ENCODE results near the gene ATG12. TPM values are rescaled to one million over a fixed set of nuclear protein-coding genes. Genes with fewer than 3 reads are reported as not detected.

Gene ATG12
- total RNA-seq, 4 donors from 2014 or later, result 22.8 to 52.5 (median 24.7) TPM

DNA sequence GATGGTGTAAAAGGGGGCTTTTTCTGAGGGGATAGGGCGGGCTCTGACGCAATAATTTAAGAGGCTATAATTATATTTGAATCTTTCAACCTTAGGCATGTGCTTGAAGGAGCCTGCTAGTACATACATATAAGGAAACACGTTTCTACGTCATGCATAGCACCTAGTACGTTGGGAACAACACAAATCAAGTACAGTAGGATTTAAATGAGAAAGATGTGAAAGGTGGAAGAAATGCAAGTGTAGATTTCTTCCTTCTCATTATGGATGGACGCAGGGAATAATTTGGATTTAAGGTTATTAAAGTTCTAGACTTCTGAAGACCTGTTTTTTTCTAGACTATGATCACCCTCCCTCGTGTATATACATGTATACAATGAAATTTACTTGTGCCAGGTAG, 24.0 kb downstream of the ATG12 start:
- no peak overlapping the region for H3K4me3 ChIP-seq
- no peak overlapping the region for H3K27ac ChIP-seq
- WGBS, result 83% methylated on average over 7 of the region's 7 CpGs
- H3K4me1 ChIP-seq, result peaks cover 20% of the 10 kb centered on the region
- no peaks in the 10 kb centered on the region for H3K9me3 ChIP-seq
- no peak for DNase-seq (ENCODE audit: low spot score in 2 of 2)
- TF ChIP-seq CTCF (IDR thresholded peaks at IDR 0.05), result no peak
- TF ChIP-seq POLR2A (IDR thresholded peaks at IDR 0.05), result no peak
- TF ChIP-seq EP300 (IDR thresholded peaks at IDR 0.05), result no peak
- no peak for TF ChIP-seq POLR2AphosphoS5 (IDR thresholded peaks at IDR 0.05)
- H3K27me3 ChIP-seq, result peaks cover 41% of the 10 kb centered on the region
- no peaks in the 10 kb centered on the region for H3K36me3 ChIP-seq

- Histone ChIP-seq H3K27ac (peak within 1 kb of the TSS; percentile 61), H3K4me1 (peaks cover 20% of the 10 kb centered on the region), H3K9me3 (no peaks in the 10 kb centered on the region), H3K4me3 (peak within 1 kb of the TSS; percentile 53), H3K36me3 (no peaks in the 10 kb centered on the region), H3K27me3 (peaks cover 42% of the 10 kb centered on the region)
- under 1% methylated on average over 48 of the region's 69 CpGs for WGBS
- TF ChIP-seq CTCF (IDR thresholded peaks at IDR 0.05) (no peak), POLR2A (IDR thresholded peaks at IDR 0.05) (peak in 1 of 2 donors; percentile 25)
- peak; percentile 70 to 82 for DNase-seq (ENCODE audit: low spot score in 2 of 2)
Measured at GRCh38 chr5:115816226-115817081, 24.9 kb downstream of the ATG12 start, which contains the start of gene CDO1. Gene CDO1 (minus strand): TSS chr5:115816659. CDS start chr5:115816397, 262 bp downstream.

DNA sequence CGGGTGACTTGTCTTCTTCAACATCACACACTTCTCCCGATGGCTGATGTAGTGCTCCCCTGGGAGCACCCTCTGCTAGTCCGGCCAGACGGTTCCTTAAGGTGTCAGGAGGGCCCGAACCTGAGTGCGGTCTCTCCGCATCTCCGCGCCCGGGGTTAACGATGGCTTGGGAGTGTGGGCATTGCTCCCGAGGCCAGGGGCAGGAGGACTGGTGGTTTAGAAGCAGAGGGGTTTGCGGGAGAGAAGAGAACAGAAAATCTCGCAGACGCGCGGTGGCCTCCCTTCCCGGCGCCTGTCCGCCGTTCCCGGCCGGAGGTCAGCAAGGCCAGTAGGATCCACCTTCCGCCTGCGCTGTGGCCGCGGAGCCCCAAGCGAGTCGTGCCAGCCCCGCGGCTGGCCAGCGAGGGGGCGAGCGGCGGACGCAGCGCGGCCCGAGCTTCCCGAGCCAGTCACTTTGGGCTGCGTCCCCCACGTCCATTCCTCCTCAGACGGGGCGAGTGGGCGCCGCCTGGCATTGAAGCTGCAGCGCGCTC, 25.6 kb downstream of the ATG12 start:
- Histone ChIP-seq H3K36me3 (no peaks in the 10 kb centered on the region), H3K9me3 (no peaks in the 10 kb centered on the region), H3K27ac (no peak overlapping the region), H3K4me1 (peaks cover 20% of the 10 kb centered on the region), H3K4me3 (peak overlapping the region; percentile 53), H3K27me3 (peaks cover 42% of the 10 kb centered on the region)
- TF ChIP-seq POLR2A (IDR thresholded peaks at IDR 0.05) (no peak), EP300 (IDR thresholded peaks at IDR 0.05) (no peak), CTCF (IDR thresholded peaks at IDR 0.05) (no peak), POLR2AphosphoS5 (IDR thresholded peaks at IDR 0.05) (no peak)
- WGBS, result 1% methylated on average over 27 of the region's 48 CpGs
- no peak for DNase-seq (ENCODE audit: low spot score in 2 of 2)

- H3K9me3 ChIP-seq, result no peaks in the 10 kb centered on the region
- WGBS, result 36% methylated on average over 21 of the region's 21 CpGs
- H3K4me3 ChIP-seq, result peak overlapping the region; percentile 53
- peaks cover 22% of the 10 kb centered on the region for H3K4me1 ChIP-seq
- H3K27me3 ChIP-seq, result peaks cover 42% of the 10 kb centered on the region
- no peak overlapping the region for H3K27ac ChIP-seq
- H3K36me3 ChIP-seq, result no peaks in the 10 kb centered on the region
- TF ChIP-seq CTCF (IDR thresholded peaks at IDR 0.05), result no peak
- no peak for TF ChIP-seq POLR2AphosphoS5 (IDR thresholded peaks at IDR 0.05)
- no peak for TF ChIP-seq EP300 (IDR thresholded peaks at IDR 0.05)
- no peak for TF ChIP-seq POLR2A (IDR thresholded peaks at IDR 0.05)
- DNase-seq (ENCODE audit: low spot score in 2 of 2), result no peak
Measured at GRCh38 chr5:115815006-115815692, 26.2 kb downstream of the ATG12 start.

GRCh38 chr5:115813719-115814118, 27.6 kb downstream of the ATG12 start:
- H3K27me3 ChIP-seq, result peaks cover 42% of the 10 kb centered on the region
- WGBS, result 77% methylated on average over 5 of the region's 5 CpGs

More at GRCh38 chr5:115813719-115814118, 27.6 kb downstream of the ATG12 start:
- peaks cover 23% of the 10 kb centered on the region for H3K4me1 ChIP-seq
- TF ChIP-seq POLR2A (IDR thresholded peaks at IDR 0.05), result no peak
- TF ChIP-seq EP300 (IDR thresholded peaks at IDR 0.05), result no peak
- TF ChIP-seq POLR2AphosphoS5 (IDR thresholded peaks at IDR 0.05), result no peak
- TF ChIP-seq CTCF (IDR thresholded peaks at IDR 0.05), result no peak
- DNase-seq (ENCODE audit: low spot score in 2 of 2), result no peak
- H3K27ac ChIP-seq, result no peak overlapping the region
- H3K9me3 ChIP-seq, result no peaks in the 10 kb centered on the region
- H3K36me3 ChIP-seq, result no peaks in the 10 kb centered on the region
- no peak overlapping the region for H3K4me3 ChIP-seq
